Ureter (tissue), 1 donor: ENCODE measurements around the gene DPYSL5. TPM values are rescaled to one million over a fixed set of nuclear protein-coding genes. Genes with fewer than 3 reads are reported as not detected.

ENCODE experiments used
- DNase-seq: peaks from one replicate; pipeline ENCODE4 v3.0.0-alpha.2; 2020; ENCODE audit warnings: low spot score
- total RNA-seq: library from RNA; stranded (reverse); gene quantifications from one replicate; pipeline ENCODE4 v1.2.4, GENCODE V29; 2023
- donor health status: DM: yes; HTN: yes; CAD: no.

Gene DPYSL5
- total RNA-seq, 1 donor from 2014 or later = not detected

GRCh38 chr2:26989156-26989555 lies 141.2 kb downstream of the DPYSL5 start:
- no peak for DNase-seq

DNA sequence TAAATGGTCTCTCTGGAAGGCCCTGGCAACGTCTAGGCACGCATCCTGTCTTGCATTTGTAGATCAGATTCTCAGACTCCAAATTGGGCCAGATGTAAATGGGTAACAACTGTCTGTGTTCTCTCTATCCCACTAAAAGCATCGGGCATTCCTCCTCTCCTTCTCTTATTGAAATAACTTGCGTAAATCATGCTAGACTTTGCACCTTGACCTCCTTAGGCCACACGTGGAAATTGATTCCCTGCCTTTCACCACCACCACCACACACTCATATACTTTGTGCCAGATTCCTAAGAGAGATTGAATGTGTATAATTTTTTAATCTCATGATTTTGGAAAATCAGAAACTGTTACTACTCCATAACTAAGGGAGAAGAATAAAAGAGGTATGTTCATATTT lies 143.8 kb downstream of the DPYSL5 start:
- no peak for DNase-seq

- no peak for DNase-seq
Measured at GRCh38 chr2:26993768-26994167, 145.8 kb downstream of the DPYSL5 start.

- DNase-seq = no peak
Measured at GRCh38 chr2:26994983-26995382, 147.1 kb downstream of the DPYSL5 start.

DNA sequence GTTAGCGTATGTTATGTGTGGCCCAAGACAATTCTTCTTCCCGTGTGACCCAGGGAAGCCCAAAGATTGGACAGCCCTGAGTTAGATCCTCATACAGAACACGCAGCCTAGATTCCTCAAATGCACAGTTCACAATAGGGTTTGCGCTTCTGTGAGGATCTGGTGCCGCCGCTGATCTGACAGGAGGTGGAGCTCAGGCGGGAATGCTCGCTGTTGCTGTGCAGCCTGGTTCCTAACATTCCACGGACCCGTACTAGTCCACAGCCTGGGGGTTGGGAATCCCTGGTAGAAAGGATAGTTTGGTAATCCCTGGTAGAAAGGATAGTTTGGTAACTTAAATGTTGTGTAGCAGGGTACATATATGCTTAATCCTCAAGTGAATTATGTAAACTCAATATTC lies 149.5 kb downstream of the DPYSL5 start:
- DNase-seq = no peak

- DNase-seq = no peak
Measured at GRCh38 chr2:26998323-26998722, 150.4 kb downstream of the DPYSL5 start.

Other genes starting within 250 kb of the DPYSL5 start
- gene CIB4, start 206.8 kb upstream of the DPYSL5 start, total RNA-seq = not detected
- 9.2 TPM for gene KCNK3, start 155.4 kb upstream of the DPYSL5 start, total RNA-seq
- 40.9 TPM for gene SLC35F6, start 83.8 kb upstream of the DPYSL5 start, total RNA-seq
- gene CENPA, start 62.1 kb upstream of the DPYSL5 start, total RNA-seq = 0.26 TPM
- gene MAPRE3, start 122.5 kb downstream of the DPYSL5 start, total RNA-seq = 29.4 TPM
- gene TMEM214, start 184.8 kb downstream of the DPYSL5 start, total RNA-seq = 89.6 TPM
- 22.0 TPM for gene AGBL5, start 203.5 kb downstream of the DPYSL5 start, total RNA-seq
- 398 TPM for gene OST4, start 223.5 kb downstream of the DPYSL5 start, total RNA-seq
- gene EMILIN1, start 230.5 kb downstream of the DPYSL5 start, total RNA-seq = 65.8 TPM
- gene KHK, start 238.6 kb downstream of the DPYSL5 start, total RNA-seq = 2.6 TPM